Neural cell (in vitro differentiated cells): Measurements from ENCODE around the gene OBSCN.

Experiments
- CTCF ChIP-seq: fragments of 450-650 bp; IDR thresholded peaks from 2 replicates; pipeline ENCODE4 v1.5.1; 2014; ENCODE audit warnings: antibody characterized with exemption, mild to moderate bottlenecking, moderate library complexity; ENCODE audit not compliant: poor library complexity, severe bottlenecking
- REST ChIP-seq: IDR thresholded peaks from 2 replicates; pipeline ENCODE4 v1.6.1; 2012; ENCODE audit warnings: borderline replicate concordance
- SMC3 ChIP-seq: fragments of 450-650 bp; conservative IDR thresholded peaks from 2 replicates; pipeline ENCODE4 v1.6.1; 2014; ENCODE audit warnings: antibody characterized with exemption, mild to moderate bottlenecking, moderate library complexity; ENCODE audit not compliant: poor library complexity

GRCh38 chr1:228219245-228219961 lies 11.6 kb downstream of the OBSCN start:
- TF ChIP-seq CTCF: no peak
- TF ChIP-seq REST: no peak
- no peak for TF ChIP-seq SMC3
